ENCODE measurements around the gene NRBP1.
A peak's percentile ranks its signal among the peaks of the same experiment; 100 is the strongest.

DNA sequence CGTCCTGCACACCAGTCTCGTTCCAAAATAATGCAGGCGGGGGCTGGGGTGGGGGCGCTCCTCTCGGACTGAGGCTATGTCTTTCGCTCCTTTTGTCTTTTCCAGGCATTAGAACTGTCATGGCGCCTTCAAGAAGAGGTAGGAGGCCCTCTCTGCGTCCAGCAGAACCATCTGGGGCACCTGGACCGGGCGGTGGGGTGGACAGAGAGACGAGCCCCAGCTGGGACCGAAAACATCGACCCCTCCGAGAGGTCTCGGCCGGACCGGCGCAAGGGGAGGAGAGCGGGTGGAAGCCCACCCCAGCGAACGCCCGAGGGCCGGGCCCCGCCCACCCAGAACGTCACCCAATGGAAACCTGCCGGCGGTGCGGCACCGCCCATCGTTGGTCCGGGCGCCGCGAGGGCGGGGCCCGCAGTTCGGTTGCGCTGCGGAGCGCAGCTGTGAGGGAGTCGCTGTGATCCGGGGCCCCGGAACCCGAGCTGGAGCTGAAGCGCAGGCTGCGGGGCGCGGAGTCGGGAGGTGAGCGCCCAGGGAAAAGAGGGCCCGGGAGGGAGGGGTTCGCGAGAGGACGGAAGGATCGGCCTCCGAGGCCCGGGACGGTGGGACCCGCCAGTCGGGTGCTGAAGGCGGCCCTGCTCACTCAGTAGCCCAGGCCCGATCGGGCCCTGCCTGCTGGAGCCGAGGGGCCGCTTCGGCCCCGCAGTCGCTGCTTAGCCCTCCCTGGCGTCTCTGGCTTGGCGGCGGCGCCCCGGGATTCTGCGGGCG lies at the start of gene NRBP1:
- TF ChIP-seq, protein P1, sequence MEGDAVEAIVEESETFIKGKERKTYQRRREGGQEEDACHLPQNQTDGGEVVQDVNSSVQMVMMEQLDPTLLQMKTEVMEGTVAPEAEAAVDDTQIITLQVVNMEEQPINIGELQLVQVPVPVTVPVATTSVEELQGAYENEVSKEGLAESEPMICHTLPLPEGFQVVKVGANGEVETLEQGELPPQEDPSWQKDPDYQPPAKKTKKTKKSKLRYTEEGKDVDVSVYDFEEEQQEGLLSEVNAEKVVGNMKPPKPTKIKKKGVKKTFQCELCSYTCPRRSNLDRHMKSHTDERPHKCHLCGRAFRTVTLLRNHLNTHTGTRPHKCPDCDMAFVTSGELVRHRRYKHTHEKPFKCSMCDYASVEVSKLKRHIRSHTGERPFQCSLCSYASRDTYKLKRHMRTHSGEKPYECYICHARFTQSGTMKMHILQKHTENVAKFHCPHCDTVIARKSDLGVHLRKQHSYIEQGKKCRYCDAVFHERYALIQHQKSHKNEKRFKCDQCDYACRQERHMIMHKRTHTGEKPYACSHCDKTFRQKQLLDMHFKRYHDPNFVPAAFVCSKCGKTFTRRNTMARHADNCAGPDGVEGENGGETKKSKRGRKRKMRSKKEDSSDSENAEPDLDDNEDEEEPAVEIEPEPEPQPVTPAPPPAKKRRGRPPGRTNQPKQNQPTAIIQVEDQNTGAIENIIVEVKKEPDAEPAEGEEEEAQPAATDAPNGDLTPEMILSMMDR (IDR thresholded peaks at IDR 0.05), result no peak
- TF ChIP-seq POLR2AphosphoS5 (IDR thresholded peaks at IDR 0.05), result peak; percentile 95 to 99 (median 97)
- TF ChIP-seq EP300 (IDR thresholded peaks at IDR 0.05; ENCODE audit: low read depth), result no peak
